ENCODE data around the gene LYZL2.
"Not testable (repeated sequence)": the region's sequence is repeated elsewhere in the genome, so short reads cannot be mapped to it uniquely, and the experiment has no call there.

DNA sequence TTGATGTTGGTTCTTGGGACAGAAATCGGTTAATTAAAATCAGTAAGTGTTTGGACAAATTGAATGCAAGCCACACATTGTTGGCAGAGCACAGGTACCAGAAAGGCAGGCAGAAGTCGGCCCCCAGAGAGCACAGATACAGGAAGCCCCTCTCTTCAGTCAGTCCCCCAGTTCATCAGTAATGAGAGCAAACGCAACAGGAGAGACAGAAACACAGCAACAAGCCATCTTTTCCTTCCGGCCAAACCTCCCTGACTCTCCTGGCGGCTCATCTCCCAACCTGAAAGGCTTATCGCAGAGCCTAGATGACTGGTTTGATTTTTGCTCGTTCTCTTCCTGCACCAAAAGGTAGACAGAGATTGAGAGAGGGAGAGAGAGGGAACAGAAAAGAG, 32.1 kb downstream of the LYZL2 start:
- not testable (repeated sequence) for TF ChIP-seq SLC30A9 (CRISPR knock-in tag; IDR thresholded peaks at IDR 0.05); POLR2A (conservative IDR thresholded peaks at IDR 0.05); RFX1 (IDR thresholded peaks at IDR 0.05); BHLHE40 (IDR thresholded peaks at IDR 0.05; ENCODE audit: low read length)
- TF ChIP-seq, protein P1, sequence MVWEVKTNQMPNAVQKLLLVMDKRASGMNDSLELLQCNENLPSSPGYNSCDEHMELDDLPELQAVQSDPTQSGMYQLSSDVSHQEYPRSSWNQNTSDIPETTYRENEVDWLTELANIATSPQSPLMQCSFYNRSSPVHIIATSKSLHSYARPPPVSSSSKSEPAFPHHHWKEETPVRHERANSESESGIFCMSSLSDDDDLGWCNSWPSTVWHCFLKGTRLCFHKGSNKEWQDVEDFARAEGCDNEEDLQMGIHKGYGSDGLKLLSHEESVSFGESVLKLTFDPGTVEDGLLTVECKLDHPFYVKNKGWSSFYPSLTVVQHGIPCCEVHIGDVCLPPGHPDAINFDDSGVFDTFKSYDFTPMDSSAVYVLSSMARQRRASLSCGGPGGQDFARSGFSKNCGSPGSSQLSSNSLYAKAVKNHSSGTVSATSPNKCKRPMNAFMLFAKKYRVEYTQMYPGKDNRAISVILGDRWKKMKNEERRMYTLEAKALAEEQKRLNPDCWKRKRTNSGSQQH (CRISPR knock-in tag; IDR thresholded peaks at IDR 0.05) = not testable (repeated sequence)
- TF ChIP-seq, protein P2, sequence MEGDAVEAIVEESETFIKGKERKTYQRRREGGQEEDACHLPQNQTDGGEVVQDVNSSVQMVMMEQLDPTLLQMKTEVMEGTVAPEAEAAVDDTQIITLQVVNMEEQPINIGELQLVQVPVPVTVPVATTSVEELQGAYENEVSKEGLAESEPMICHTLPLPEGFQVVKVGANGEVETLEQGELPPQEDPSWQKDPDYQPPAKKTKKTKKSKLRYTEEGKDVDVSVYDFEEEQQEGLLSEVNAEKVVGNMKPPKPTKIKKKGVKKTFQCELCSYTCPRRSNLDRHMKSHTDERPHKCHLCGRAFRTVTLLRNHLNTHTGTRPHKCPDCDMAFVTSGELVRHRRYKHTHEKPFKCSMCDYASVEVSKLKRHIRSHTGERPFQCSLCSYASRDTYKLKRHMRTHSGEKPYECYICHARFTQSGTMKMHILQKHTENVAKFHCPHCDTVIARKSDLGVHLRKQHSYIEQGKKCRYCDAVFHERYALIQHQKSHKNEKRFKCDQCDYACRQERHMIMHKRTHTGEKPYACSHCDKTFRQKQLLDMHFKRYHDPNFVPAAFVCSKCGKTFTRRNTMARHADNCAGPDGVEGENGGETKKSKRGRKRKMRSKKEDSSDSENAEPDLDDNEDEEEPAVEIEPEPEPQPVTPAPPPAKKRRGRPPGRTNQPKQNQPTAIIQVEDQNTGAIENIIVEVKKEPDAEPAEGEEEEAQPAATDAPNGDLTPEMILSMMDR (IDR thresholded peaks at IDR 0.05 in 2 of 3, conservative IDR thresholded peaks at IDR 0.05 in 1 of 3; ENCODE audit: insufficient read depth in 2 of 3, low read depth in 1 of 3, low read length in 3 of 3) = not testable (repeated sequence)
